PC-3 (cell line): ENCODE data around the gene S100A14. TPM values are rescaled to one million over a fixed set of nuclear protein-coding genes. Genes with fewer than 3 reads are reported as not detected.

Source experiments
- ATAC-seq: fragments of 200-7000 bp; cut with Tn5 transposase; 2 replicates; pipeline ENCODE4 v1.9.1; 2020; ENCODE audit warnings: mild to moderate bottlenecking, moderate library complexity
- BruUV-seq: library from RNA; stranded (reverse); fragments of 400-500 nt; replicated peaks from 2 replicates; lab custom pipeline; 2021; lab: Mats Ljungman, UMichigan
- CTCF ChIA-PET: fragments of 300-600 bp; sonication (Branson Sonifier 250); formaldehyde crosslinking; loops from one replicate; lab custom pipeline; 2022; ENCODE audit warnings: antibody characterized with exemption; lab: Charles Lee
- POLR2A ChIA-PET: fragments of 300-600 bp; sonication (Branson Sonifier 250); formaldehyde crosslinking; loops from one replicate; lab custom pipeline; 2022; ENCODE audit warnings: antibody characterized with exemption; ENCODE audit not compliant: unreplicated experiment; lab: Charles Lee
- DNase-seq: peaks from one replicate; pipeline ENCODE4 v3.0.0-alpha.2; 2015
- H2AFZ ChIP-seq: fragments of 300-600 bp; sonication (generic); 2 replicates; pipeline ENCODE4 v1.6.0; 2016; ENCODE audit warnings: antibody characterized with exemption, low read length
- H3F3A ChIP-seq: fragments of 300-600 bp; sonication (generic); one replicate; pipeline ENCODE4 v1.6.0; 2017; ENCODE audit warnings: antibody characterized with exemption, low read length, control low read depth, mild to moderate bottlenecking; ENCODE audit not compliant: unreplicated experiment
- H3K27ac ChIP-seq: fragments of 300-600 bp; sonication (generic); 2 replicates; pipeline ENCODE4 v1.5.1; 2016; ENCODE audit warnings: mild to moderate bottlenecking, low read length
- H3K27me3 ChIP-seq: fragments of 300-600 bp; sonication (generic); 2 replicates; pipeline ENCODE4 v1.6.1; 2016; ENCODE audit warnings: low read length, mixed read lengths
- H3K36me3 ChIP-seq: fragments of 300-600 bp; sonication (generic); 2 replicates; pipeline ENCODE4 v1.6.1; 2016; ENCODE audit warnings: low read depth, mixed run types, low read length, mixed read lengths
- H3K4me1 ChIP-seq: fragments of 300-600 bp; sonication (generic); 2 replicates; pipeline ENCODE4 v1.5.1; 2016; ENCODE audit warnings: low read length; ENCODE audit not compliant: insufficient read depth
- H3K4me2 ChIP-seq: fragments of 300-600 bp; sonication (generic); 2 replicates; pipeline ENCODE4 v1.6.0; 2016; ENCODE audit warnings: low read length
- H3K4me3 ChIP-seq: fragments of 300-600 bp; sonication (generic); 2 replicates; pipeline ENCODE4 v1.5.1; 2016; ENCODE audit warnings: mild to moderate bottlenecking, low read length, mixed read lengths
- H3K79me2 ChIP-seq: fragments of 300-600 bp; sonication (generic); 2 replicates; pipeline ENCODE4 v1.6.1; 2017; ENCODE audit warnings: low read length, mixed read lengths
- H3K9ac ChIP-seq: fragments of 300-600 bp; sonication (generic); 2 replicates; pipeline ENCODE4 v1.6.0; 2016; ENCODE audit warnings: mild to moderate bottlenecking, low read length
- H3K9me2 ChIP-seq: fragments of 300-600 bp; sonication (generic); replicated peaks from 2 replicates; pipeline ENCODE4 v1.6.1; 2016; ENCODE audit warnings: mixed run types, low read length, mixed read lengths
- H3K9me3 ChIP-seq: fragments of 300-600 bp; sonication (generic); 2 replicates; pipeline ENCODE4 v1.6.1; 2016; ENCODE audit warnings: low read length, mixed read lengths
- H4K20me1 ChIP-seq: fragments of 300-600 bp; sonication (generic); 2 replicates; pipeline ENCODE4 v1.6.1; 2016; ENCODE audit warnings: low read length, mixed read lengths
- EZH2 ChIP-seq: fragments of 300-600 bp; sonication (generic); IDR thresholded peaks from one replicate; pipeline ENCODE4 v1.6.1; 2017; ENCODE audit warnings: antibody characterized with exemption, mild to moderate bottlenecking, low read length; ENCODE audit not compliant: unreplicated experiment
- EZH2phosphoT487 ChIP-seq: fragments of 300-600 bp; sonication (generic); IDR thresholded peaks from 2 replicates; pipeline ENCODE4 v1.6.1; 2018; ENCODE audit warnings: mild to moderate bottlenecking, antibody characterized with exemption, low read length, borderline replicate concordance
- intact Hi-C: fragments of 100-400 bp; cut with micrococcal nuclease; formaldehyde crosslinking; loops from 2 replicates; pipeline ENCODE4 v1.9.0; 2023
- total RNA-seq: library from RNA; depleted of rRNA; stranded (reverse); fragments of >200 nt; gene quantifications from 2 replicates; pipeline ENCODE4 v1.2.3, GENCODE V29; 2014
- TF ChIP-seq, protein P1 (sequence below): fragments of 300-600 bp; sonication (generic); conservative IDR thresholded peaks from 2 replicates; pipeline ENCODE4 v1.5.1; 2017; ENCODE audit warnings: antibody characterized with exemption, low read depth, mild to moderate bottlenecking, low read length

The S100A14 gene
- total RNA-seq, 1 experiment from 2014 or later: 462 TPM

DNA sequence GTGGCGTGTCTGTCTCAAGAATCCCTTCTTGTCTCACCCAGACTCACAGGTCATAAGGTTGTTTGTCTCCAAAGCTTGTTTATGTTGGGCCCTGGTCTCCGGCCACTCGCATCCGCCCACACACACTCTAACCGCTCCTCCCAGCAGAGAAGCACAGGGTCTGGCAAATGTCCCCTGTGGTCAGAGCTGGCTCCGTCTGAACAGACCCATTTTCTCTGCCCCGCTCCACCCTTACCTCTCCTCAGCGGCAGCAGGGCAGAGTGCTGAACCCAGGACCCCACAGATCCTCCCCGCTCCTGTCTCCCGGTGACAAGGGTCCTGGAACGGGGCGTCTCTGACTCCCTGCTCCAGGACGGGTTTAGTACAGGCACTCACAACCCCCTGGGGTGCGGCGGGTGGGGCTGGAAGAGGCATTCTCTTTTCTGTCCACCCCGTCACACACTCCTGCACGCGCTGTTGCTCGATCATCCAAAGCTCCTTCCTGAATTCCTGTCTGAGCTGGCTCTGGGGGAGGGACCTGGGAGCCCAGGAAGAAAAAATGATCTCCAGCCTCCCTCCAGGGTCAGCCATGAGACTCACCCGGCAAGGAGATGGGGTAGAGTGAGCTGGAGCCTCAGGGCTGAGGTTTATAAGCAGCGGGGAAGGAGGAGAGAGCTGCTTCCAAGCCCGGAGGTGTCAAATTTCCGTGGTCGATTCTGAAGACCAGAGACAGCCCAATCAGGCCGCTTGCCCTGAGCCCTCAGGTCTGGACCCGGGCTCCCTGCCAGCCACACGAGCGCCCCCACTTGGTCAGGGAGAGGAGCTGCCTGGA lies 11.0 kb upstream of the S100A14 start, which contains the start of gene S100A13:
Gene S100A13, minus strand, starts transcription at position 602 of the 811 bp plus-strand sequence. CDS start 1,033 bp downstream, outside the sequence.
- Histone ChIP-seq H3K4me1 (peaks cover 33% of the 10 kb centered on the region), H3F3A (no peaks in the 10 kb centered on the region), H4K20me1 (no peaks in the 10 kb centered on the region), H3K27me3 (no peaks in the 10 kb centered on the region), H3K79me2 (peaks cover 36% of the 10 kb centered on the region), H3K9me2 (no peaks in the 10 kb centered on the region), H3K36me3 (peaks cover 29% of the 10 kb centered on the region), H3K4me3 (peak within 1 kb of the TSS; percentile 84), H2AFZ (peak within 1 kb of the TSS; percentile 51), H3K9ac (peak within 1 kb of the TSS; percentile 88), H3K9me3 (no peaks in the 10 kb centered on the region), H3K27ac (peak within 1 kb of the TSS; percentile 79), H3K4me2 (peak within 1 kb of the TSS; percentile 96)
- intact Hi-C loops: loop anchor here (2.0 kb wide), 1 partner anchor 14 kb away; the partner anchor contains the start of gene S100A16
- BruUV-seq: TSS peak; percentile 73
- DNase-seq (peak; percentile 97), ATAC-seq (peak; percentile 88)
- ChIA-PET CTCF (interaction anchor here (0.6 to 2.1 kb wide), 10 partner anchors 9 to 549 kb away, joined by 3 to 18 read pairs (median 5); partner anchors contain the start of gene S100A16), POLR2A (interaction anchor here (0.5 to 1.6 kb wide), 15 partner anchors 9 to 294 kb away, joined by 3 to 25 read pairs (median 4); partner anchors contain the start of genes ILF2, INTS3 and S100A16)
- no peak for TF ChIP-seq EZH2phosphoT487
- TF ChIP-seq, protein P1, sequence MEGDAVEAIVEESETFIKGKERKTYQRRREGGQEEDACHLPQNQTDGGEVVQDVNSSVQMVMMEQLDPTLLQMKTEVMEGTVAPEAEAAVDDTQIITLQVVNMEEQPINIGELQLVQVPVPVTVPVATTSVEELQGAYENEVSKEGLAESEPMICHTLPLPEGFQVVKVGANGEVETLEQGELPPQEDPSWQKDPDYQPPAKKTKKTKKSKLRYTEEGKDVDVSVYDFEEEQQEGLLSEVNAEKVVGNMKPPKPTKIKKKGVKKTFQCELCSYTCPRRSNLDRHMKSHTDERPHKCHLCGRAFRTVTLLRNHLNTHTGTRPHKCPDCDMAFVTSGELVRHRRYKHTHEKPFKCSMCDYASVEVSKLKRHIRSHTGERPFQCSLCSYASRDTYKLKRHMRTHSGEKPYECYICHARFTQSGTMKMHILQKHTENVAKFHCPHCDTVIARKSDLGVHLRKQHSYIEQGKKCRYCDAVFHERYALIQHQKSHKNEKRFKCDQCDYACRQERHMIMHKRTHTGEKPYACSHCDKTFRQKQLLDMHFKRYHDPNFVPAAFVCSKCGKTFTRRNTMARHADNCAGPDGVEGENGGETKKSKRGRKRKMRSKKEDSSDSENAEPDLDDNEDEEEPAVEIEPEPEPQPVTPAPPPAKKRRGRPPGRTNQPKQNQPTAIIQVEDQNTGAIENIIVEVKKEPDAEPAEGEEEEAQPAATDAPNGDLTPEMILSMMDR: peak; percentile 95
- no peak for TF ChIP-seq EZH2

DNA sequence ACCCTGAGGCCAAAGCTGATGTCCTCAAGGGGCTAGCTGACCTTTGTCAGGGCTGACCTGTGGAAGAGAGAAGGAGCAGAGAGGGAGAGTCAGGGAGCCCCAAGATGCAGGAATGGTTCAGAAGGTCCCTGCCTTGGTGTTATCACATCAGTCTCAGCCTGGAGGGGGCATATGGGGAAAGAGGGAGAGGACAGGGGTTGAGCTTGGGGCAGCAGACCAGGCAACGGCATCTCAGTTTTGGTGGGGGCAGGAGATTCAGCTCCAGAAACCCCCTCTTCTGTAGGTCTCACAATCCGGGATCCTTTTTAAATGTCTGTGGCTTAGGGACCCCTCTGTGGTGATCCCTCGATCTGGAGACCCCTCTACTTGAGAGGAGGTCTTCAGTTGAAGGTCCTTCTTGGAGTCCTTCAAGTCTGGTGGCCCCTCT lies 10.4 kb upstream of the S100A14 start:
- no TSS peak for BruUV-seq
- peak overlapping the region; percentile 84 for H3K4me3 ChIP-seq
- no peaks in the 10 kb centered on the region for H3K9me3 ChIP-seq
- peaks cover 33% of the 10 kb centered on the region for H3K36me3 ChIP-seq
- peaks cover 36% of the 10 kb centered on the region for H3K79me2 ChIP-seq
- H3K27me3 ChIP-seq: no peaks in the 10 kb centered on the region
- DNase-seq: no peak
- CTCF ChIA-PET: interaction anchor here (1.1 to 2.1 kb wide), 4 partner anchors 8 to 54 kb away, joined by 3 to 18 read pairs (median 14); partner anchors contain the start of gene S100A16
- POLR2A ChIA-PET: interaction anchor here (0.7 to 1.6 kb wide), 6 partner anchors 8 to 93 kb away, joined by 3 to 25 read pairs (median 10); partner anchors contain the start of gene S100A16
- TF ChIP-seq EZH2phosphoT487: no peak
- no peaks in the 10 kb centered on the region for H3K9me2 ChIP-seq
- intact Hi-C loops: loop anchor here (2.0 kb wide), 1 partner anchor 14 kb away; the partner anchor contains the start of gene S100A16
- H3K4me2 ChIP-seq: peak overlapping the region; percentile 96
- H3F3A ChIP-seq: no peaks in the 10 kb centered on the region
- H3K27ac ChIP-seq: peak overlapping the region; percentile 79
- ATAC-seq: no peak
- H3K9ac ChIP-seq: peak overlapping the region; percentile 88
- peak overlapping the region; percentile 51; the same call in 1 of the 2 replicates for H2AFZ ChIP-seq
- H4K20me1 ChIP-seq: no peaks in the 10 kb centered on the region
- peaks cover 33% of the 10 kb centered on the region for H3K4me1 ChIP-seq

- no TSS peak for BruUV-seq
- H3K9me2 ChIP-seq: no peaks in the 10 kb centered on the region
- peaks cover 36% of the 10 kb centered on the region for H3K79me2 ChIP-seq
- ChIA-PET POLR2A (no interaction called here), CTCF (interaction anchor here (0.6 kb wide), 1 partner anchor 272 kb away, joined by 3 read pairs; no protein-coding TSS in a partner anchor)
- no peaks in the 10 kb centered on the region for H4K20me1 ChIP-seq
- H3K9me3 ChIP-seq: no peaks in the 10 kb centered on the region
- no peak for DNase-seq
- H3K4me1 ChIP-seq: peaks cover 33% of the 10 kb centered on the region
- H3K4me3 ChIP-seq: peak overlapping the region; percentile 84; the same call in 1 of the 2 replicates
- no peaks in the 10 kb centered on the region for H3F3A ChIP-seq
- H3K4me2 ChIP-seq: peak overlapping the region; percentile 96
- H3K27me3 ChIP-seq: no peaks in the 10 kb centered on the region
- H3K36me3 ChIP-seq: peaks cover 43% of the 10 kb centered on the region
- intact Hi-C loops: no loop called here
- TF ChIP-seq EZH2 (no peak), EZH2phosphoT487 (no peak)
- TF ChIP-seq, protein P1: no peak
- H3K9ac ChIP-seq: no peak overlapping the region
- H2AFZ ChIP-seq: no peak overlapping the region
- no peak overlapping the region for H3K27ac ChIP-seq
- ATAC-seq: no peak
These were observed 9.0 kb upstream of the S100A14 start for GRCh38 chr1:153624965-153625611.
